ENCODE measurements around the gene USP13.

GRCh38 chr3:179797192-179797591, 144.4 kb downstream of the USP13 start:
- TF ChIP-seq, protein P1, sequence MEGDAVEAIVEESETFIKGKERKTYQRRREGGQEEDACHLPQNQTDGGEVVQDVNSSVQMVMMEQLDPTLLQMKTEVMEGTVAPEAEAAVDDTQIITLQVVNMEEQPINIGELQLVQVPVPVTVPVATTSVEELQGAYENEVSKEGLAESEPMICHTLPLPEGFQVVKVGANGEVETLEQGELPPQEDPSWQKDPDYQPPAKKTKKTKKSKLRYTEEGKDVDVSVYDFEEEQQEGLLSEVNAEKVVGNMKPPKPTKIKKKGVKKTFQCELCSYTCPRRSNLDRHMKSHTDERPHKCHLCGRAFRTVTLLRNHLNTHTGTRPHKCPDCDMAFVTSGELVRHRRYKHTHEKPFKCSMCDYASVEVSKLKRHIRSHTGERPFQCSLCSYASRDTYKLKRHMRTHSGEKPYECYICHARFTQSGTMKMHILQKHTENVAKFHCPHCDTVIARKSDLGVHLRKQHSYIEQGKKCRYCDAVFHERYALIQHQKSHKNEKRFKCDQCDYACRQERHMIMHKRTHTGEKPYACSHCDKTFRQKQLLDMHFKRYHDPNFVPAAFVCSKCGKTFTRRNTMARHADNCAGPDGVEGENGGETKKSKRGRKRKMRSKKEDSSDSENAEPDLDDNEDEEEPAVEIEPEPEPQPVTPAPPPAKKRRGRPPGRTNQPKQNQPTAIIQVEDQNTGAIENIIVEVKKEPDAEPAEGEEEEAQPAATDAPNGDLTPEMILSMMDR (IDR thresholded peaks at IDR 0.05; ENCODE audit: low read depth, low read length, missing input control) = no peak
- no peak for TF ChIP-seq FOXA1 (IDR thresholded peaks at IDR 0.05)
- no peak for TF ChIP-seq SP1 (IDR thresholded peaks at IDR 0.05)
- TF ChIP-seq EGR1 (IDR thresholded peaks at IDR 0.05; ENCODE audit: low read depth in 2 of 2) = no peak
- TF ChIP-seq TAF1 (conservative IDR thresholded peaks at IDR 0.05) = no peak
- no peak for TF ChIP-seq REST (IDR thresholded peaks at IDR 0.05)
- no peak for TF ChIP-seq NR2F2 (IDR thresholded peaks at IDR 0.05)
- no peak for TF ChIP-seq GABPA (IDR thresholded peaks at IDR 0.05 in 1 of 2, conservative IDR thresholded peaks at IDR 0.05 in 1 of 2)
